ENCODE measurements around the gene SETDB2. TPM values are rescaled to one million over a fixed set of nuclear protein-coding genes. Genes with fewer than 3 reads are reported as not detected.

Gene SETDB2
- total and polyA plus RNA-seq, 2 of the 13 experiments (the other 11 are each of a cell fraction or from before 2014, with no cell fraction given), result 8.1 to 8.7 TPM

- TF ChIP-seq SKIL (CRISPR knock-in tag; IDR thresholded peaks at IDR 0.05; ENCODE audit: borderline replicate concordance), result no peak
- no peak for TF ChIP-seq NFRKB (IDR thresholded peaks at IDR 0.05)
- TF ChIP-seq HNF1A (IDR thresholded peaks at IDR 0.05; ENCODE audit: low read depth), result no peak
- no peak for TF ChIP-seq HNF1A (CRISPR knock-in tag; IDR thresholded peaks at IDR 0.05; ENCODE audit: borderline replicate concordance)
- TF ChIP-seq CREBL2 (CRISPR knock-in tag; IDR thresholded peaks at IDR 0.05; ENCODE audit: borderline replicate concordance), result no peak
- TF ChIP-seq NFKB2 (CRISPR knock-in tag; IDR thresholded peaks at IDR 0.05; ENCODE audit: borderline replicate concordance), result no peak
- TF ChIP-seq KLF13 (CRISPR knock-in tag; IDR thresholded peaks at IDR 0.05), result no peak
- TF ChIP-seq ZNF501 (CRISPR knock-in tag; IDR thresholded peaks at IDR 0.05), result no peak
- no peak for TF ChIP-seq KAT7 (CRISPR knock-in tag; IDR thresholded peaks at IDR 0.05; ENCODE audit: borderline replicate concordance)
- TF ChIP-seq RFXANK (CRISPR knock-in tag; IDR thresholded peaks at IDR 0.05), result no peak
- 0 out of 2 replicates have a peak, but pooled peaks have one; percentile 34 for TF ChIP-seq ZNF691 (CRISPR knock-in tag; IDR thresholded peaks at IDR 0.05; ENCODE audit: borderline replicate concordance, low read depth)
- no peak for TF ChIP-seq MATR3 (CRISPR knock-in tag; IDR thresholded peaks at IDR 0.05)
- no peak for TF ChIP-seq ETV5 (CRISPR knock-in tag; IDR thresholded peaks at IDR 0.05; ENCODE audit: borderline replicate concordance)
- TF ChIP-seq ZNF615 (CRISPR knock-in tag; IDR thresholded peaks at IDR 0.05; ENCODE audit: borderline replicate concordance), result no peak
- no peak for TF ChIP-seq EP300 (IDR thresholded peaks at IDR 0.05; ENCODE audit: low read depth in 2 of 2, low read length in 2 of 2)
- no peak for TF ChIP-seq EP300 (CRISPR knock-in tag; IDR thresholded peaks at IDR 0.05; ENCODE audit: borderline replicate concordance)
- no peak for TF ChIP-seq ZC3H4 (CRISPR knock-in tag; IDR thresholded peaks at IDR 0.05; ENCODE audit: borderline replicate concordance)
- no peak for TF ChIP-seq ZNF143 (CRISPR knock-in tag; IDR thresholded peaks at IDR 0.05)
Observed at GRCh38 chr13:49421391-49421790, 22.7 kb upstream of the SETDB2 start (continued).
